Neuronal stem cell (in vitro differentiated cells): ENCODE results near the gene TALDO1.

Experiments used
- DNase-seq: peaks from one replicate; pipeline ENCODE4 v3.0.0-alpha.2; 2013; ENCODE audit warnings: low spot score
- H2AFZ ChIP-seq: one replicate; pipeline ENCODE4 v1.6.1; 2013; ENCODE audit warnings: mild to moderate bottlenecking, low read length, inconsistent platforms
- H2AK5ac ChIP-seq: 2 replicates; pipeline ENCODE4 v1.6.1; 2013; ENCODE audit warnings: low read depth, mild to moderate bottlenecking, inconsistent platforms, low read length, moderate library complexity, mixed read lengths
- H2BK120ac ChIP-seq: 2 replicates; pipeline ENCODE4 v1.6.1; 2013; ENCODE audit warnings: low read depth, mild to moderate bottlenecking, inconsistent platforms, low read length, moderate library complexity, mixed read lengths
- H2BK12ac ChIP-seq: one replicate; pipeline ENCODE4 v1.6.1; 2013; ENCODE audit warnings: low read length, inconsistent platforms
- H2BK15ac ChIP-seq: 2 replicates; pipeline ENCODE4 v1.6.1; 2013; ENCODE audit warnings: mild to moderate bottlenecking, low read length, inconsistent platforms, mixed read lengths
- H2BK5ac ChIP-seq: one replicate; pipeline ENCODE4 v1.6.1; 2013; ENCODE audit warnings: inconsistent platforms, mild to moderate bottlenecking, low read length, moderate library complexity
- H3K14ac ChIP-seq: one replicate; pipeline ENCODE4 v1.6.1; 2013; ENCODE audit warnings: low read length, inconsistent platforms
- H3K18ac ChIP-seq: 2 replicates; pipeline ENCODE4 v1.6.1; 2013; ENCODE audit warnings: low read length, inconsistent platforms
- H3K23ac ChIP-seq: 2 replicates; pipeline ENCODE4 v1.6.1; 2013; ENCODE audit warnings: low read depth, mild to moderate bottlenecking, mixed read lengths, low read length, inconsistent platforms; ENCODE audit not compliant: poor library complexity
- H3K27ac ChIP-seq: replicated peaks from 3 replicates; pipeline ENCODE4 v1.5.1; 2013; ENCODE audit warnings: low read length, inconsistent platforms
- H3K27me3 ChIP-seq, 3 experiments: 2 replicates each; pipeline ENCODE4 v1.6.1; 2013; ENCODE audit warnings: low read length in 3 of 3, mild to moderate bottlenecking in 2 of 3, inconsistent platforms in 1 of 3, low read depth in 1 of 3, mixed read lengths in 1 of 3, moderate library complexity in 1 of 3; ENCODE audit not compliant: control insufficient read depth in 3 of 3, insufficient read depth in 3 of 3
- H3K36me3 ChIP-seq, 2 donors: replicated peaks in 1 of 2; 2 replicates each; pipeline ENCODE4 v1.6.1; 2013; ENCODE audit warnings: low read length in 2 of 2; ENCODE audit not compliant: control insufficient read depth in 2 of 2, insufficient read depth in 2 of 2
- H3K4ac ChIP-seq: 2 replicates; pipeline ENCODE4 v1.6.1; 2013; ENCODE audit warnings: inconsistent platforms, mild to moderate bottlenecking, low read length, moderate library complexity
- H3K4me1 ChIP-seq, 2 donors: 1 replicate in 1 of 2; 2 replicates in 1 of 2; pipeline ENCODE4 v1.6.1; 2013; ENCODE audit warnings: low read length in 2 of 2, low read depth in 1 of 2; ENCODE audit not compliant: control insufficient read depth in 2 of 2, insufficient read depth in 1 of 2
- H3K4me2 ChIP-seq: one replicate; pipeline ENCODE4 v1.6.1; 2013; ENCODE audit warnings: mild to moderate bottlenecking, low read length, inconsistent platforms; ENCODE audit not compliant: insufficient read depth, poor library complexity, severe bottlenecking
- H3K4me3 ChIP-seq, 2 donors: 2 replicates each; pipeline ENCODE4 v1.5.1; 2013; ENCODE audit warnings: low read length in 2 of 2, mild to moderate bottlenecking in 2 of 2, inconsistent platforms in 1 of 2, moderate library complexity in 1 of 2
- H3K79me1 ChIP-seq: one replicate; pipeline ENCODE4 v1.6.1; 2013; ENCODE audit warnings: low read depth, mild to moderate bottlenecking, inconsistent platforms, low read length, moderate library complexity
- H3K9ac ChIP-seq: one replicate; pipeline ENCODE4 v1.6.1; 2013; ENCODE audit warnings: mild to moderate bottlenecking, low read depth, low read length, inconsistent platforms; ENCODE audit not compliant: poor library complexity
- H3K9me3 ChIP-seq, 2 donors: replicated peaks in 1 of 2; 2 replicates each; pipeline versions ENCODE3 to v1.6.1; 2013; ENCODE audit warnings: low read length in 2 of 2, mild to moderate bottlenecking in 2 of 2, inconsistent platforms in 1 of 2, low read depth in 1 of 2, mixed read lengths in 1 of 2, moderate library complexity in 1 of 2; ENCODE audit not compliant: control insufficient read depth in 2 of 2, insufficient read depth in 1 of 2
- H4K8ac ChIP-seq: one replicate; pipeline ENCODE4 v1.6.1; 2013; ENCODE audit warnings: low read depth, mild to moderate bottlenecking, inconsistent platforms, low read length, moderate library complexity
- H4K91ac ChIP-seq: one replicate; pipeline ENCODE4 v1.6.1; 2013; ENCODE audit warnings: low read length, low read depth, mild to moderate bottlenecking, inconsistent platforms; ENCODE audit not compliant: poor library complexity
- WGBS, 2 donors: extraction: QIAGEN DNeasy Blood & Tissue Kit; methylation state at CpG; one replicate each; pipeline ENCODE4 v1.1.7; 2013; ENCODE audit warnings: missing lambda C conversion rate in 2 of 2, mixed read lengths in 1 of 2; ENCODE audit not compliant: insufficient read length in 2 of 2, insufficient replicate concordance in 1 of 2; ENCODE audit errors: extremely low coverage in 2 of 2; 5-methylcytosine and 5-hydroxymethylcytosine counted together

Gene TALDO1

GRCh38 chr11:802018-802617, 54.9 kb downstream of the TALDO1 start:
- H3K4ac ChIP-seq: no peak overlapping the region
- no peak for DNase-seq
- no peaks in the 10 kb centered on the region for H3K9me3 ChIP-seq
- H2BK12ac ChIP-seq: no peak overlapping the region
- no peak overlapping the region for H3K9ac ChIP-seq
- peaks cover 23 to 50% of the 10 kb centered on the region in 2 donors for H3K36me3 ChIP-seq
- H2BK15ac ChIP-seq: no peak overlapping the region
- H3K14ac ChIP-seq: peak overlapping the region; percentile 56
- H3K27me3 ChIP-seq: no peaks in the 10 kb centered on the region
- H3K18ac ChIP-seq: no peak overlapping the region
- no peak overlapping the region for H2AK5ac ChIP-seq
- H4K91ac ChIP-seq: no peak overlapping the region
- no peak overlapping the region for H3K27ac ChIP-seq
- H3K23ac ChIP-seq: no peak overlapping the region
- H2BK5ac ChIP-seq: peak overlapping the region; percentile 98
- H3K4me3 ChIP-seq: no peak overlapping the region
- peaks cover 12 to 17% of the 10 kb centered on the region in 2 donors for H3K4me1 ChIP-seq
- WGBS, 2 donors: no CpG with 5 or more reads among the region's 21 CpGs
- peaks cover 18% of the 10 kb centered on the region for H3K79me1 ChIP-seq
- no peak overlapping the region for H3K4me2 ChIP-seq
- H4K8ac ChIP-seq: peak overlapping the region; percentile 17
- H2BK120ac ChIP-seq: no peak overlapping the region
- no peak overlapping the region for H2AFZ ChIP-seq

DNA sequence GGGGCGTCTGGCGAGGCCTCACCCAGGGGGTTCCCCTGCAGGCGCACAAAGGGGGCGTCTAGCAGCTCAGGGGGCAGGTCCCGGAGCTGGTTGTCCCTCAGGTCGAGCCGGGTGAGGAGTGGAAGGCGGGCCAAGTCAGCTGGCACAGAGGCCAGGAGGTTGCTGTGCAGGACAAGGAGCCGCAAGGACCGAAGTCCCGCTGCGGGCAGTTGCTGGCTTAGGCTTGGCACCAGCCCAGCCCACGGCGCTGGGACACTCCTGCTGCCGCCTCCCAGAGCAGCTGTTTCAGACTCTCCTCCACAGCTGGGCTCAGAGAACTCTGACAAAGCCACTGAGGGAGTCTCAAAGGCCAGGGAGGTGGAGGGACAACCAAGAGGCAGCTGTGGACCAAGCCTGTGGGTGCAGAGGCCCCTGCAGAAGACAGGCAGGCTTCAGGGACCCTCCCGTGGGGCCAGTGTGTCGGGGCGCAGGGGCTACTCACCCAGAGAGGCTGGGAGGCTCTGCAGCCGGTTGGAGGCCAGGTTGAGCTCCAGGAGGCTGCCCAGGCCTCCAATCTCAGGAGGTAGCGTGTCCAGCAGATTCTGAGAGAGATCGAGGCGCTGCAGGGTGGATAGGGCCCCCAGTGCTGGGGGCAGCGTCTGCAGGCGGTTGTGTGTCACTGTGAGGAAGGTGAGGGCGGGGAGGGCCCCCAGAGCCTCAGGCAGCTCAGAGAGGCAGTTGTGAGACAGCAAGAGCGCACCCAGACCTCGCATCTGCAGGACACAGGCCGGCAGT, 55.6 kb downstream of the TALDO1 start:
- Histone ChIP-seq H2BK15ac (peak overlapping the region; percentile 67), H2BK12ac (no peak overlapping the region), H3K4me1 (peaks cover 12 to 17% of the 10 kb centered on the region in 2 donors), H3K36me3 (peaks cover 23 to 50% of the 10 kb centered on the region in 2 donors), H3K23ac (peak overlapping the region; percentile 65), H2BK5ac (peak overlapping the region; percentile 98), H4K8ac (no peak overlapping the region), H3K27ac (no peak overlapping the region), H3K9me3 (no peaks in the 10 kb centered on the region), H2AFZ (no peak overlapping the region), H3K4ac (no peak overlapping the region), H3K4me2 (no peak overlapping the region), H3K9ac (peak overlapping the region; percentile 88), H3K79me1 (peaks cover 18% of the 10 kb centered on the region), H3K14ac (peak overlapping the region; percentile 21), H4K91ac (no peak overlapping the region), H2BK120ac (no peak overlapping the region), H3K4me3 (peak overlapping the region; percentile 35 to 58), H3K27me3 (no peaks in the 10 kb centered on the region), H2AK5ac (peak overlapping the region; percentile 63), H3K18ac (peak overlapping the region; percentile 57)
- no peak for DNase-seq
- no CpG with 5 or more reads among the region's 28 CpGs for WGBS, 2 donors

DNA sequence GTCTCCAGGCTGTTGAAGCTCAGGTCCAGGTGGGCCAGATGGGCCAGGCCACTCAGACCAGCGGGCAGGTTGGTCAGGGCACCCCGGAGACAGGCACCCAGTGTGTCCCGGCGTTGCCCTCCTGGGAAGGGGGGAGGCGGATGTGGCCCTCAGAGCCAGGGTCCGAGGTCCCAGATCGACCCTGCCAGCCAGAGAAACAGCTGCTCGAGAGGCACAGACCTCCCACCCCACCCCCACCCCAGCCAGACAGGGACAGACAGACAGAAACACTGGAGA, 56.1 kb downstream of the TALDO1 start:
- DNase-seq: no peak
- Histone ChIP-seq H3K9me3 (no peaks in the 10 kb centered on the region), H3K4ac (no peak overlapping the region), H3K18ac (peak overlapping the region; percentile 57), H3K23ac (peak overlapping the region; percentile 65), H2AFZ (no peak overlapping the region), H4K8ac (no peak overlapping the region), H3K9ac (peak overlapping the region; percentile 88), H2BK12ac (no peak overlapping the region), H4K91ac (no peak overlapping the region), H2BK15ac (peak overlapping the region; percentile 67), H3K36me3 (peaks cover 23 to 50% of the 10 kb centered on the region in 2 donors), H2BK5ac (peak overlapping the region; percentile 98), H2AK5ac (peak overlapping the region; percentile 63), H3K4me3 (peak overlapping the region; percentile 35 to 58), H3K27ac (no peak overlapping the region), H3K79me1 (peaks cover 17% of the 10 kb centered on the region), H3K27me3 (no peaks in the 10 kb centered on the region), H2BK120ac (no peak overlapping the region), H3K14ac (no peak overlapping the region), H3K4me2 (no peak overlapping the region), H3K4me1 (peaks cover 14 to 20% of the 10 kb centered on the region in 2 donors)
- no CpG with 5 or more reads among the region's 8 CpGs for WGBS, 2 donors

DNA sequence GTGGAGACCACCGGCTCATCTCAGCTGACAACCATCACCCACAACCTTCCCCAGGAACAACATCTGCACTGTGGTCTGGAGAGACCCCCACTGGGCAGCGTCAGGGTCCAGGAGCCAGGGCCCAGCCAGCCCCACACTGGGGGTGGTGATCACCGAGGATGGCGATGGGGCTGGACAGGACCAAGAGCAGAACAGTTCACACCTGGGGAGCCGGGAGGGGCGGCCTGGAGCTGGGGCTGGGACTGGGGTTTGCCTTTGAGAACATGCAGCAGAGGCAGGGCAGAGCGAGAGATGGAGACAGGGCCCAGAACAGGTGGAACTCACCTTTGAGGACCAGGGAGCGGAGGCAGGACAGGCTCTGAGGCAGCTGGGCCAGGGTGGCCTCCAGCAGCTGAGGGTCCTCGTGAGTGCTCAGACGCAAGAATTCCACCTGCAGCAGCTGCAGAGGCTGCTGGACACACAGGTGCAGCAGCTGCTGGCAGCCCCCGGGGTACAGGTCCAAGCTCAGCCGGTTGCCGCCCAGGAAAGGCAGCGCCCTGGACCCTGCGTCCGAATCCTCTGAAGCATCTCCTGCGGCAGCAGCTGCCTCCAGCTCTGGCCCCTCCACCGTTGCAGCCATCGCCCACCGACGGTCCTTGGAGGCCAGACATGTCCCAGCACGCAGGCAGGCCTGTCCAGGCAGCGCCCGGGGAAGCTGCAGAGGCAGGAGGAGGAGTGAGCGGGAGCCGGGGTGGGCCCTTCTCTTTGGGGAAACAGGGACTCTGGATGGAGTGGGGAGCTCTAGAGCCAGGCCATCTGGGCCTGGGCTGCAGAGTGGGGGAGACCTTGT, 56.7 kb downstream of the TALDO1 start:
- Histone ChIP-seq H3K4me1 (peaks cover 18 to 22% of the 10 kb centered on the region in 2 donors), H3K4me3 (peak overlapping the region; percentile 58 to 80), H3K18ac (peak overlapping the region; percentile 92), H3K23ac (peak overlapping the region; percentile 20), H4K91ac (peak overlapping the region; percentile 25), H2AFZ (no peak overlapping the region), H3K27ac (no peak overlapping the region), H2BK120ac (no peak overlapping the region), H2BK12ac (peak overlapping the region; percentile 16), H2AK5ac (peak overlapping the region; percentile 90), H3K79me1 (peaks cover 20% of the 10 kb centered on the region), H3K9ac (peak overlapping the region; percentile 88), H3K9me3 (no peaks in the 10 kb centered on the region), H3K14ac (peak overlapping the region; percentile 21), H2BK5ac (peak overlapping the region; percentile 98), H3K4ac (peak overlapping the region; percentile 17), H3K4me2 (peak overlapping the region; percentile 91), H2BK15ac (peak overlapping the region; percentile 91), H4K8ac (no peak overlapping the region), H3K27me3 (no peaks in the 10 kb centered on the region), H3K36me3 (peaks cover 23 to 48% of the 10 kb centered on the region in 2 donors)
- no peak for DNase-seq
- no CpG with 5 or more reads among the region's 26 CpGs for WGBS, 2 donors
